NCI-H187 treated with DMSO at 0.1 percent for 48 hours (cell line): Measurements from ENCODE around the gene ASNSD1.

Source experiments
- DNase-seq: peaks from one replicate; lab custom pipeline; 2025; lab: John Stamatoyannopoulos, UW

Gene ASNSD1

GRCh38 chr2:189661148-189661956 is at the start of gene ASNSD1:
Gene ASNSD1, plus strand, starts transcription at chr2:189661459. Its CDS starts 4,674 bp downstream, at chr2:189666133.
- peak; percentile 92 for DNase-seq

GRCh38 chr2:189613077-189613636 is 48.1 kb upstream of the ASNSD1 start:
- no peak for DNase-seq

GRCh38 chr2:189613650-189614420 is 47.4 kb upstream of the ASNSD1 start:
- no peak for DNase-seq

GRCh38 chr2:189614585-189614984 is 46.7 kb upstream of the ASNSD1 start:
- DNase-seq = no peak

- DNase-seq = no peak
Measured at GRCh38 chr2:189618197-189618596, 43.1 kb upstream of the ASNSD1 start.

- DNase-seq = no peak
Measured at GRCh38 chr2:189621781-189622180, 39.5 kb upstream of the ASNSD1 start.

GRCh38 chr2:189623049-189623448 is 38.2 kb upstream of the ASNSD1 start:
- DNase-seq = no peak

GRCh38 chr2:189624648-189625355 is 36.5 kb upstream of the ASNSD1 start:
- no peak for DNase-seq

GRCh38 chr2:189625636-189626035 is 35.6 kb upstream of the ASNSD1 start:
- DNase-seq = no peak

- no peak for DNase-seq
Measured at GRCh38 chr2:189627789-189628188, 33.5 kb upstream of the ASNSD1 start.

- no peak for DNase-seq
Measured at GRCh38 chr2:189628817-189629530, 32.3 kb upstream of the ASNSD1 start.

GRCh38 chr2:189629531-189630453 is 31.5 kb upstream of the ASNSD1 start:
- no peak for DNase-seq

- DNase-seq = no peak
Measured at GRCh38 chr2:189631849-189632248, 29.4 kb upstream of the ASNSD1 start.

- no peak for DNase-seq
Measured at GRCh38 chr2:189633392-189633811, 27.9 kb upstream of the ASNSD1 start.

- no peak for DNase-seq
Measured at GRCh38 chr2:189635353-189635752, 25.9 kb upstream of the ASNSD1 start.

GRCh38 chr2:189638301-189639006 is 22.8 kb upstream of the ASNSD1 start:
- DNase-seq = no peak

GRCh38 chr2:189639007-189639609 is 22.2 kb upstream of the ASNSD1 start:
- DNase-seq = no peak

GRCh38 chr2:189641002-189641401 is 20.3 kb upstream of the ASNSD1 start:
- no peak for DNase-seq

- DNase-seq = no peak
Measured at GRCh38 chr2:189641590-189641989, 19.7 kb upstream of the ASNSD1 start.
